Hair follicular keratinocyte (primary cell): ENCODE data around the gene PDE8A. TPM values are rescaled to one million over a fixed set of nuclear protein-coding genes. Genes with fewer than 3 reads are reported as not detected.

Experiments
- total RNA-seq: library from RNA; depleted of rRNA; stranded (reverse); fragments of >200 nt; gene quantifications from 2 replicates; pipeline ENCODE4 v1.2.3, GENCODE V29; 2015

The PDE8A gene, protein sequence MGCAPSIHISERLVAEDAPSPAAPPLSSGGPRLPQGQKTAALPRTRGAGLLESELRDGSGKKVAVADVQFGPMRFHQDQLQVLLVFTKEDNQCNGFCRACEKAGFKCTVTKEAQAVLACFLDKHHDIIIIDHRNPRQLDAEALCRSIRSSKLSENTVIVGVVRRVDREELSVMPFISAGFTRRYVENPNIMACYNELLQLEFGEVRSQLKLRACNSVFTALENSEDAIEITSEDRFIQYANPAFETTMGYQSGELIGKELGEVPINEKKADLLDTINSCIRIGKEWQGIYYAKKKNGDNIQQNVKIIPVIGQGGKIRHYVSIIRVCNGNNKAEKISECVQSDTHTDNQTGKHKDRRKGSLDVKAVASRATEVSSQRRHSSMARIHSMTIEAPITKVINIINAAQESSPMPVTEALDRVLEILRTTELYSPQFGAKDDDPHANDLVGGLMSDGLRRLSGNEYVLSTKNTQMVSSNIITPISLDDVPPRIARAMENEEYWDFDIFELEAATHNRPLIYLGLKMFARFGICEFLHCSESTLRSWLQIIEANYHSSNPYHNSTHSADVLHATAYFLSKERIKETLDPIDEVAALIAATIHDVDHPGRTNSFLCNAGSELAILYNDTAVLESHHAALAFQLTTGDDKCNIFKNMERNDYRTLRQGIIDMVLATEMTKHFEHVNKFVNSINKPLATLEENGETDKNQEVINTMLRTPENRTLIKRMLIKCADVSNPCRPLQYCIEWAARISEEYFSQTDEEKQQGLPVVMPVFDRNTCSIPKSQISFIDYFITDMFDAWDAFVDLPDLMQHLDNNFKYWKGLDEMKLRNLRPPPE
- total RNA-seq = 12.3 and 13.9 TPM in 2 replicates

DNA sequence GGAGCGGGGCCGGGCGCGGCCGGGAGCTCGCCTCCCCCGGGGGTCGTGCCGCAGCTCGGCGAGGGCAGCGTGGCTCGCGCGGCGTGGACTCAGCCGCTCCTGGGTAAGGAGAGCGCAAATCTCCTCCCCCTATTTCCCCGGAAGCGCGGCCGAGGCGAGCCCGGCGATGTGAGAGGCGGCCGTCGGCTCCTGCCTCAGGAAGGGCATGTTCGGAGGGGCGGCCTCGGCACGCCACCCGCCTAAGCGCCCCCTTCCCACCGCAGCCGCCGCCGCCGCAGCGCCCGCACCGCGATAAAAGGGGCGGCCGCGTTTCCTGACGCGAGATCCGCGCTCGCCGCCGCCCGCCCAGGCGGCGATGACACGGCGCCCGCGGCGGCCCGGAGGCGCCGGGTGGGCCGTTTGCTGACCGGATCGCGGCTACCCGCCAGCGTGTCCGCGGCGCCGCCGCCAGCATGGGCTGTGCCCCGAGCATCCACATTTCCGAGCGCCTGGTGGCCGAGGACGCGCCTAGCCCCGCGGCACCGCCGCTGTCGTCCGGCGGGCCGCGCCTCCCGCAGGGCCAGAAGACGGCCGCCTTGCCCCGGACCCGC is at the start of gene PDE8A:
Gene PDE8A (plus strand): TSS at position 146 of the 590 bp plus-strand sequence. CDS start 307 bp downstream, at position 453.

Other genes with a start within 250 kb of the PDE8A start
- gene ZNF592, start 233.3 kb upstream of the PDE8A start, total RNA-seq = 5.0 and 7.5 TPM in 2 replicates
- 0.08 TPM in 1 of 2 replicates, not detected in the other for gene ALPK3, start 164.5 kb upstream of the PDE8A start, total RNA-seq
- gene SLC28A1, start 97.2 kb upstream of the PDE8A start, total RNA-seq = not detected in 2 replicates